GM18508 (cell line): ENCODE measurements around the gene LGALS8.
"Not testable (repeated sequence)": the region's sequence is repeated elsewhere in the genome, so short reads cannot be mapped to it uniquely, and the experiment has no call there.

Experiments
- ATAC-seq: cut with Tn5 transposase; IDR thresholded peaks from one replicate; pipeline ENCODE4 v1.9.1; 2021; ENCODE audit warnings: moderate number of reproducible peaks; ENCODE audit not compliant: insufficient read depth, unreplicated experiment

LGALS8 gene

DNA sequence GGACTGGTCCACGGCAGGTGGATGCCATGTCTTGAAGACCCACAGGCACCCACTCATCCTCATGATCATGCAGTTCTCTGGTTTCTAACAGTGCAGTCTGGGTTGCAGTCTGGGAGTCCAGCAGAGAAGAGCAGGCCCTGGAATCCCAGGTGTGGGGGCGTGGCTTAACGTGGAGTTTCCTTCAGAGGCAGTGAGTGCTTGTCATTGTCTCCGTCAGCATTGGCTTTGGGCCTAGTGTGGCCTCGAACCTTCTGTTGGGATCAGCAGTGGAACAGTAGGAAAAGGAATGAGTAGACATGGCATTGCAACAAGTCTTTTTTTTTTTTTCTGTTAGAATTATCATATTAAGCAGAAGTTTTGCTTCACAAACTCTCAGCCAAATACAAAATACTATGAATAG, 12.8 kb downstream of the LGALS8 start:
- ATAC-seq = no peak

DNA sequence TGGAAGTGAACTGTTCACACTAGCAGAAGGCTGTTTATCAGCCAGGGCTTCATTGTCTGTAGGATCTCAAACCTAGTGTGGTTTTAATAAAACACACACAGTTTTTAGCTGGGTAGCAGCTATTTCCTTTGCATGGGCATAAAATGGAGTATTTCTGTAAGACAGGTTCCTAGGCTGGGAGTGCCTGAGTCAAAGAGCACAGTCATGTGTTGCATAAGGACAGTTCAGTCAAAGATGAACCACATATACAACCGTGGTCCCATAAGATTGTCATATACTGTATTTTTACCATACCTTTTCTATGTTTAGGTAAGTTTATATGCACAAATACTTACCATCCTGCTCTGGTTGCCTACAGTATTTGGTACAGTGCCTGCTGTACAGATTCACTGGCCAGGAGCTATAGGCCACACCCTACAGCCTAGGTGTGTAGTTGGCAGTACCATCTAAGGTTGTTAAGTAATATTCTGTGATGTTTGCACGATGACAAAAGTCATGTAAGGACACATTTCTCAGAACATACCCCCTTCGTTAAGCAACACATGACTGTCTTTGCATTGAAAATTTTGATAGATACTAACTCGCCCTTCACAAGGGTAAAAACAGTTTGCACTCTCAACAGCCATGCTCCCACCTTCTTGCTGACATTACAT, 17.2 kb downstream of the LGALS8 start:
- ATAC-seq = no peak

- no peak for ATAC-seq
Observed at GRCh38 chr1:236541710-236542109, 17.9 kb downstream of the LGALS8 start.

DNA sequence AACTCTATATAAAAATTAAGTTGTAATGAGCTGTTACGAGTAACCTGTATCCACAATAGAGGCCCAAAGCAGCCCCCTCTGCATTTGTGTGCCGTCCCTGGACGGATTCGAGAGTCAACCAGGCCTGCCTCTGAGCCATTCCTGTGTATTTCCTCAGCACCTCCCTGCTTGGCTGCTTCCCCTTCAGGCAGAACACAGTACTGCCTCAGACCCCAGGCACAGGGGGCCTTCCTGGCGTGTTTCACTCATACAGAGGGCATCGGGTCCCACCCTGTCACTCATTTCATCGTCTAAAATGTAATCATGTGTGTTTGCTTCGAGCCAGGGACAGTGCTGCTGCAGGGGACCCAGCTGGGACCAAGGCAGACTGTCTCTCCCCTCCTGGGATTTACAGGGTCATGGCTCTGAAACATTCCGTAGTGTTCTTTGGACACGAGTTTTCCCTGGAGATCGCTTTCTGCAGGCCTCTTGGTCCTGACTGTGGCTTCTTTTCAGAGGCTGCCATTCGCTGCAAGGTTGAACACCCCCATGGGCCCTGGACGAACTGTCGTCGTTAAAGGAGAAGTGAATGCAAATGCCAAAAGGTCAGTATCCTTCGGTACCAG, 19.4 kb downstream of the LGALS8 start:
- no peak for ATAC-seq

GRCh38 chr1:236545621-236546169, 21.9 kb downstream of the LGALS8 start:
- no peak for ATAC-seq

DNA sequence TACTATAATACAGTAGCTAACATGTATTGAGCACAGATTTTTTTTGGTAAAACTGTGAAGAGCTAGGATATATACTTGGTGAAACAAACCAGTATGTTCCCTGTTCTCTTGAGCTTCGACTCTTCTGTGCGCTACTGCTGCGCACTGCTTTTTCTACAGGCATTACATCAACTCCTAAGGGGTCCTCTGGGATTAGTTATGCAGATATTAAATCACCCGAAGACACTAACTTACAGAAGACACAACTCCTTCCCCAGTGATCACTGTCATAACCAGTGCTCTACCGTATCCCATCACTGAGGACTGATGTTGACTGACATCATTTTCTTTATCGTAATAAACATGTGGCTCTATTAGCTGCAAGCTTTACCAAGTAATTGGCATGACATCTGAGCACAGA, 24.7 kb downstream of the LGALS8 start:
- ATAC-seq = no peak

DNA sequence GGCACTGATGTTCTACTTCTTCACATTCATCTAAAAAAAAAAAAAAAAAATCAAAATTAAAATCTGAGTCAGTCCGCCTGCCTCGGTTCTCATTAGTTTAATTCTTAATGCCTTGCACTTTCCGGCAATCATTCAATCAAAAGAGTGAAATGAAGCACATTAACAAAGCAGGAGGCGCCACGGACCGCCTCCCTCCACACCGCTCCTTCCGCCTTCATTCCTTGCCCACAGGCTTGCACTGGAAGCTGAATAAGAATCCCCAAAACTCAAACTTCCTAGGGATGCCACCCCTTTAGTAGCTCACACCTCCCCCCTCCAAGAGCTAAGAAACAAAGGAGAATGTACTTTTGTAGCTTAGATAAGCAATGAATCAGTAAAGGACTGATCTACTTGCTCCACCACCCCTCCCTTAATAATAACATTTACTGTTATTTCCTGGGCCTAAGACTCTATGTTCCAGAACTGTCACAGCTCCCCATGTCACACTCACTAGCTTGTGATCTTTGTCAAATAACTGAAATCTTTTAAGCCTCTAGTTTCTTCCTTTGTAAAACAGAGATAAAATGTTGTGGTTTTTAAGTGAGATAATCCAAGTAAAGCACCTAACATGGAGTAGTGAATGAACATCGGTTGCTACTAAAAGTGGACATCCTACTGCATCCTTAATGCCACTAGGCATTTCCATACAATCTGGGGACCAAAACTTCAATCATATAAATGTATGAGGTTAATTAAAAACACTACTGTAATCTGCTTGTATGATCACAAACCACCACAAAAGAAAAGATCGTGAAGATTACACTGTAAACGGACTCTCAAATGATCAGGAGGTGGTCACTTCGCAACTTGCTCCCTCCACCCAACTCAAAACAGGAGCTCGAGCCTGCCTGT, 27.4 kb downstream of the LGALS8 start:
- no peak for ATAC-seq

- no peak for ATAC-seq
Observed at GRCh38 chr1:236552096-236552495, 28.3 kb downstream of the LGALS8 start.

DNA sequence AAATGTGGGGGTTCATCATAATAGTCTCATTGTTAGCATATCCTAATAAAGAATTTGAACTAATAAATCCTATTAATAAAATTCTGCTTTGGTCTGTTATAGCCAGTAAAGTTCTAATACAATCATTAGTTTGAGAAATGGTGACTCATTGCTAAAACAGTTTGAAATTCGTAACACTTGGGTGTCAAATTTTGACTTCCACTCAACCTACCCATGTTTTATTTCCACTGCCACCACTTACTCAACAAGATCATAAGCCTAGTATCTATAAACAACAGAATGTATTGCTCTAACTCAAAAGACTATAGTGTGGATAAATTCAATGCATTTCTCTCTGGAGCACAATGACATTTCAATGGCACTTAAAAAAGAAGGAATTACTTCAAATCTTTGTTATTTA, 29.1 kb downstream of the LGALS8 start:
- no peak for ATAC-seq

DNA sequence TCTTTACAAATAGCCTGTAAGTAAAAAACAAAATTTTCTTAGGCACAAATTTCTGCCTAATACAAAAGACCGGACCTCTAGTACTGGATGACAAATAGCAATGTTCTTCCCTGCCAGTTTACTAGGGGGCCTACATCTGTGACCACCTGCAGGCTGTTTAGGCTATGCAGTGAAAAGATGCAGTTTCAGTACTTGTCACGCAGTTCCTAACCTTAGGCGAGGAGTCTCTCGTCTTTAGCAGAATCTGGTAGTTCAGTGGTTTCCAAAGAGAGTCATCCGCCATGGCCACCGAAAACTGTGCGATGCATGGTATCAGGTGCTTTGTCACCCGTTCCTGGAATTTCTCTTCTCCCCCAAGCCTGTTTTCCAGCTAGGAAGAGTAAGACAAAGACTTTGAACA, 29.6 kb downstream of the LGALS8 start:
- ATAC-seq = no peak

- ATAC-seq = no peak
Observed at GRCh38 chr1:236556606-236557005, 32.8 kb downstream of the LGALS8 start.

DNA sequence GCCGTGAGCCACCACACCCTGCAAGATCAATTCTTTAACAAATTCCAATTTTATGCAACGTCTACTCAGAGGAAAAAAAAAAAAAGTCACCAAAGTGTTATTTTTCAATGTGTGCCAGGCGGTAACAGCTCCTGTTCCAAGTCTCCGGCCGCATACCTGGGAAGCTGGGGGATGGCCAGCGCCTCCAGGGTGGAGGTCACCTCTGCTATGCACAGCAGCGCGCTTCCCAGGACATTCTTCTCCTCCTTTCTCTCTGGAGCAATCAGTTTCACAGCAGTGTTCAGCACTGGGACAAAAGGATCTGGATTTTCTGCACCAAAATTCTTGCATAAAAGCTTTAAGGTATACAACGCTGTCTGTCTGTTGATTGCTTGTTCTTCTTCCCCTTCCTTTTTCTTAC, 34.3 kb downstream of the LGALS8 start:
- ATAC-seq = no peak

GRCh38 chr1:236558846-236559245, 35.1 kb downstream of the LGALS8 start:
- no peak for ATAC-seq

DNA sequence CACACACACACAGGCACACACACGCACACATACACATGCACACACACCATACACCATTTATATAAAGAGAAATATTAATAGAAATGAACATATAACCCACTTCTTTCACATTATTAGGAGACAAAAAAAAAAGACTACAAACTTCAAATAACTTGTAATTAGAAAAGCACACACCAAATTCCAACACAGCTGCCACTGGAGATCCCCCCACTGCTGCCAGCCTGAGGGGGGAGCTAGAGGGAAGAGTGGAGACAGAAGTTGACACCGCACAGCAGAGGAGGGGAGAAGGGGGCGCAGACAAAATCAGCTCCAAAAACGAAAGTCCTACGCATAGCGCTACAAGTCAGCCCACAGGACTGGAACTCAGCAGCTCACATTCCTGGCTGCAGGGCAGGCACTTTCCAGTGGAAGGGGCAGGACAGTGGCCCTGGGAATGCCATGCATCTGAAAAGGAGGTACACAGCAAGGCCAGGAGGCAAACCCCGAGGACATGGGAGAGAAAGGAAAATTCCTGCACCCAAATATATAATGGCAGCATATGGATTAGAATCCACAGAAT, 36.5 kb downstream of the LGALS8 start:
- no peak for ATAC-seq

DNA sequence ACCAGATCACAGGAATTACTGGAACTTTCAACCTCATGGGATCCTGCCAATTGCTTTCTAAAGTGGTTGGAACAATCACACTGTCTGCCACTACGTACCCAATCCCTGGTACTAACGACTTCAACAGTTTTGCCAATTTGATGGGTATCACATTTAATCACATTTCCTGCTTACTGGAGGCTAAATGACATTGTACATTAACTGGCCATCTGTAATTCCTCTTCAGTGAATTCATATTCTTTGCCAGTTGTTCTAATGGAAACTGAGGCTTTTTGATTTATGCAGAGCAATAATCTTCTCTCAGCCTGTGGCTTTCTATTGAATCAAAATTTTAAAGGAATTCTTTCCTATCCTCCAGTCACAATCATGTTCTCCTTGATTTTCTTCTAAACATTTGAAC, 38.2 kb downstream of the LGALS8 start:
- ATAC-seq = no peak

- ATAC-seq = no peak
Observed at GRCh38 chr1:236565530-236565929, 41.7 kb downstream of the LGALS8 start.

DNA sequence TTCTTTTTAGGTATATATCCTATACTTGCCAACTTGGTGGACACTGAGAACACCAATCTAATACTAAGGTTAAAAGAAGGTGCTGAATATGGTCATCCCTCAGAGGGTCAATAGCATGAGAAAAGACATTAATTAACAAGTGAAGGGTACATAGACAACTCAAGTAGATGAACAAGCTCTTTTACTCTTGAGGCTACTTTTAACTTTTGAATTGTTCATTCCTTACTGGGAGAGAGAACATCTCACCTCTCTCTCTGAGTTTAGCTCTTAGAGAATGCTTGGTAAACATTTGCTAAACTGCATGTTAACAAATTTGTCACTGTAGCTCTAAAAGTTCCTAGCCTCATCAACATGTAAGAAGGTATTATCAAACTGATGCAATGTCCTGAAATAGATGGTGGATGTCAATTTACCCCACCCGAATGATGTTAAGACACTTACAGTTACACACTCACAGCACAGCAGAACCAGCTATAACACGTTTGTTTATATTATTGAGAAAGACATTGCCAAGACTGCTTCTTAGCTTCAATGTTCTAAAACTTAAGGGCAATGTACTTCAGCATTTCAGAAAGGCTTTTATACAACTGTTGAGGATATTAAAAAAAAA, 44.6 kb downstream of the LGALS8 start:
- no peak for ATAC-seq

- ATAC-seq = no peak
Observed at GRCh38 chr1:236575523-236575922, 51.7 kb downstream of the LGALS8 start.

- no peak for ATAC-seq
Observed at GRCh38 chr1:236576004-236576403, 52.2 kb downstream of the LGALS8 start.

GRCh38 chr1:236577041-236577440, 53.3 kb downstream of the LGALS8 start:
- not testable (repeated sequence) for ATAC-seq
